Measurements from ENCODE around the gene TJP3.
"Not testable (repeated sequence)": the region's sequence is repeated elsewhere in the genome, so short reads cannot be mapped to it uniquely, and the experiment has no call there.

GRCh38 chr19:3666545-3666856 lies 41.7 kb upstream of the TJP3 start:
- not testable (repeated sequence) for TF ChIP-seq CTCF (conservative IDR thresholded peaks at IDR 0.05; ENCODE audit: low read depth, low read length); EZH2 (IDR thresholded peaks at IDR 0.05; ENCODE audit: borderline replicate concordance, low read depth, low read length, poor library complexity, severe bottlenecking)
